ENCODE data around the gene RASL11A.
A peak's percentile ranks its signal among the peaks of the same experiment; 100 is the strongest.
"Not testable (repeated sequence)": the region's sequence is repeated elsewhere in the genome, so short reads cannot be mapped to it uniquely, and the experiment has no call there.

Gene RASL11A, protein sequence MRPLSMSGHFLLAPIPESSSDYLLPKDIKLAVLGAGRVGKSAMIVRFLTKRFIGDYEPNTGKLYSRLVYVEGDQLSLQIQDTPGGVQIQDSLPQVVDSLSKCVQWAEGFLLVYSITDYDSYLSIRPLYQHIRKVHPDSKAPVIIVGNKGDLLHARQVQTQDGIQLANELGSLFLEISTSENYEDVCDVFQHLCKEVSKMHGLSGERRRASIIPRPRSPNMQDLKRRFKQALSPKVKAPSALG

DNA sequence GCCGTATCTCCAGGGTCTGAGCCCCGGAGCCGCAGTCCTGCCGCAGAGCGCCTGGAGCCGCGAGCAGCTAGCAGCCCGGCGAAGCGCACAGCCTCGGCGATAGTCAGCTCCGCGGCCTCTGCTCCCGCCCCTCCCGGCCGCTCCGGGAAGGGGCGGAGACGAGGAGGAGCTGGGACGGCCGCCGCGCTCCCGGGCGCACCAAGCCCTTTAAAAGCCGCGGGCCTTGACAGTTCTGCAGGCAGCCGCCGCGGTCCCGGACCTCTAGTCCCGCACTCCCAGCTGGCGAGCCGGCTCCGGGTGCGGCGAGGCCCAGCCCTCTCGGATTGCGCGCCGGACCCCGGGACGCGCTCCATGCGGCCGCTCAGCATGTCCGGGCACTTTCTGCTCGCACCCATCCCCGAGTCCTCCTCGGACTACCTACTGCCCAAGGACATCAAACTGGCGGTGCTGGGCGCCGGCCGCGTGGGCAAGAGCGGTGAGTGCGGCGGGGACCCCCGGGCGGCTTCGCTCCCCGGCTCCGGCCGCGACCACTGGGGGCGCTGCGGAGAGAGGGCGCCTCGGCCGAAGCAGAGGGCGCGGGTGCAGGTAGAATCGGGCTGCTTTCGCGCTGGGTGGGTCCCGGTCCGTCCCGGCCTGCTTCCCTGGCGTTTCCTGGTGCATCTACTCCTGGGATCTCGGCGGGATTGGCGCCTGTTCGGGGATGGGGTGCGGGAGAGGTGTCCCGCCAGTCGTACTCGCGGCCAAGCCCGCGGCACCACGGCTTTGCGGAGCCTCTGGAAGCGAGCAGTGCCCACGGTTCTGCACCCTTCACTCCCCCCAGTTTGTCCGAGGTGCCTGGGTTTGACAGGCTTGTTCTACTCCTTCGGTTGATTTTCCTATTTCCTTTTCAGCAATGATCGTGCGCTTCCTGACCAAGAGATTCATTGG is at the start of gene RASL11A:
TSS of gene RASL11A (plus strand) at position 237 of the 927 bp plus-strand sequence. CDS start at position 352, 115 bp downstream.
- DNase-seq (ENCODE audit: low read depth): peak; percentile 86

DNA sequence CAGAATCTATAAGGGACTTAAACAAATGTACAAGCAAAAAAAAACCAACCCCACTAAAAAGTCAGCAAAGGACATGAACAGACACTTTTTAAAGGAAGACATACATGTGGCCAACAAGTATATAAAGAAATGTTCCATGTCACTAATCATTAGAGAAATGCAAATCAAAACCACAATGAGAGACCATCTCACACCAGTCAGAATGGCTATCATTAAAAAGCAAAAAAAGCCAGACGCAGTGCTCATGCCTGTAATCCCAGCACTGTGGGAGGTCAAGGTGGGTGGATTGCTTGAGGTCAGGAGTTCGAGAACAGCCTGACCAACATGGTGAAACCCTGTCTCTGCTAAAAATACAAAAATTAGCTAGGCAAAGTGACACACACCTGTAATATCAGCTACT is 48.5 kb upstream of the RASL11A start:
- DNase-seq (ENCODE audit: low read depth): not testable (repeated sequence)

DNA sequence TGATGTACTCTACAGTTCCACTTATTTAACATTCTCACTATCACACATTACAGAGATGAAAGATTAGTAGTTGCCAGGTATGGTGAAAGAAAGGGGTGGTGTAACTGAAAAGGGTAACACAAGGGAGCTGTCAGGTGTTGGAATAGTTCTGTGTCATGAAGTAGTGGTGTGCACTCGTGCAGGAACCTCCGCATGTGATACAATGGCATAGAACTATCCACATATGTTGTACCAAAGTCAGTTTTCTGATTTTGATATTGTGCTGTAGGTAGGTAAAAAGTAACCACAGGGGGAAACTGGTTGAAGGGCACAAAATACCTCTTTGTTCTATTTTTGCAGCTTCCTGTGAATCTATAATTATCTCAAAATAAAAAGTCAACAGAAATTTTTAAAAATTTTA is 43.6 kb upstream of the RASL11A start:
- DNase-seq (ENCODE audit: low read depth): no peak

DNA sequence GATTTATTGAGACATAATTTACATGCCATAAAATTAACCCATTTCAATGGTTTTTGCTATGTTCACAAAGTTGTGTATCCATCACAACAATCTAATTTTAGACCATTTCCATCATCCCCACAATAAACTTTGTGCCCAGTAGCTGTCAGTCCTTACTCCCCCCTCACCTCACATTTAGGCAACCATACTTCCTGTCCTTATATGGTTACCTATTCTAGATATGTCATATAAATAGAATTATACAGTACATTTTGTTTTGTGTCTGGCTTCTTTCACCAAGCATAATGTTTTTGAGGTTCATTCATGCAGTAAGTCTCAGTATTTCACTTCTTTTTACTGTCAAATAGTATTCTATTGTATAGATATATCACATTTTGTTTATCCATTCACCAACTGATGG is 42.5 kb upstream of the RASL11A start:
- DNase-seq (ENCODE audit: low read depth): no peak

DNA sequence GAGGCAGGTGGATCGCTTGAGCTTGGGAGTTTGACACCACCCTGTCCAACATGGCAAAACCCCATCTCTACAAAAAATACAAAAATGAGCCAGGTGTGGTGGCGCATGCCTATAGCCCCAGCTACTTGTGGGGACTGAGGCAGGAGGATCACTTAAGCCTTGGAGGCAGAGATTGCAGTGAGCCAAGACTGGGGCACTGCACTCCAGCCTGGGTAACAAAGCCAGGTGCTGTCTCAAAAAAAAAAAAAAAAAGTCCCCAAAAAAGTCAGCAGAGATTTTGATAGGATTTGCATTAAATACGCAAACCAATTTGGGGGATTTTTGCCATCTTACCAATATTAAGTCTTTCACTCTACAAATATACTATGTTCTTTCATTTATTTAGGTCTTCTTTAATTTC is 41.0 kb upstream of the RASL11A start:
- no peak for DNase-seq (ENCODE audit: low read depth)

DNA sequence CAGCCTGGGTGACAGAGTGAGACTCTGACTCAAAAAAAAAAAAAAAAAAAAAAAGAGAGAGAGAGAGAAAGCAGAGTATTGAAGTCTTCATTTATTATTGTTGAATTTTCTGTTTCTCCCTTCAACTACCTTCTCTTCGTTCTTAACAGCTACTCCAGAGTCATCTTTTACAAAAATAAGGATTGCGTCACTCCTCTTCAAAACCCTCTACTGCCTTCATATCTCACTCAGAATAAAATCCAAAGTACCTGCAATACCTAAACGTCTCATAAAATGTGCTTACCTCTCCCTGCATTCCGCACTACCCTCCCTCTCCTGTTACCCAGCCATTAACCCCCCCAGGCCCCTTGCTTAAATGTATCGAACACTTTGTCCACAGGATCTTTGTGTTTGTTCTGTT is 36.7 kb upstream of the RASL11A start:
- no peak for DNase-seq (ENCODE audit: low read depth)

DNA sequence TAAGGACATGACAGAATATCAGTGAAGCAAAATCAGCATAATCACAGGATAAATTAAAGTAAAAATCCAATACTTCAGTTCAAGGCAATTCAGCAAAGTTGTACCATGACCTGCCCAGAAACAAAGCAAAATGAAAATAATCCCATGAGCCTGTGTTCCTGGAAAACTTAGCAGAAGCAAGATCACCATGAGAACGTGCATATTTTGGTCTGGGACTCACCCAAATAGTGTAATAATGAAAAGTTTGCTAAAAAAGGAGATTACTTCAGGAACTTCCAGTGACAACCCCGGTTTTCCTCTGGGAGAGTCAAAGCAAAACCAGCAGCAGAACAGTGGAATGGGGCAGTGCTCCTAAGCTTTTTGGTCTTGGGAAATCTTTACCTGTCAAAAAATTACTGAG is 34.2 kb upstream of the RASL11A start:
- peak; percentile 20 for DNase-seq (ENCODE audit: low read depth)

DNA sequence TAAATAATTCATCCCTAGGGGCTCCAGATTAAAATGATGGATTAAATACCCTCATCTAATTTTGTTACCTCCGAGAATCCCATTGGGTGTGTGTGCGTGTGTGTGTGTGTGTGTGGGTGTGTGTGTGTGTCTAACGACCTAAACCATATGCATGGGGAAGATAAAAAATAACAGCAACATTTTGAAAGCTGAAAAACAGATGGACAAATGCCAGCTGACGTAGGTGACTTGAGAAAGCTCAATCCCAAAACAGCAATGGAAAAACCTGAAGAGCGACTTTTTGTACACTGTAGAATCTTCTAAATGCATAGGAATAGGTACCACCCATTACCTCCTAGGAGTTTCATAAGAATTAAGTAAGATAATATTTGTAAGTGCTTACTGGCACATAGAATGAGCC is 27.9 kb upstream of the RASL11A start:
- DNase-seq (ENCODE audit: low read depth): no peak

DNA sequence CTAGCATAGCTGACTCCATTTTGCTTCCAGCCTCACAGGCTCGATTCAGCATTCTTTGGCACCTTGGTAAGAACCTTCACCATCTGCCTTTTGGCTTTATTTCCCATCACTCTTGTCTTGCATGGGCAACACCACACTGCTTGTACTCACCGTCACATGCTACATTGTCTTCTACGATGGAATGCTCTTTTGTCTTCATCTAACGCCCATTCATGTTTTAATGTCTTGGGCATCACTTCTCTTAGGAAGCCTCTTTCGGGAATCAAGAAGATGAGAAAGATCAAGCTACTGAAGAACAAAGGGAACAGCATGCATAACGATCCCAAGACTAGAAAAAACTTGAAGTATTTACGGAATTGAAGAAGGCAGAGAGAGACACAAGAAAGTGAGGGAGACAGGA is 25.0 kb upstream of the RASL11A start:
- DNase-seq (ENCODE audit: low read depth): no peak

DNA sequence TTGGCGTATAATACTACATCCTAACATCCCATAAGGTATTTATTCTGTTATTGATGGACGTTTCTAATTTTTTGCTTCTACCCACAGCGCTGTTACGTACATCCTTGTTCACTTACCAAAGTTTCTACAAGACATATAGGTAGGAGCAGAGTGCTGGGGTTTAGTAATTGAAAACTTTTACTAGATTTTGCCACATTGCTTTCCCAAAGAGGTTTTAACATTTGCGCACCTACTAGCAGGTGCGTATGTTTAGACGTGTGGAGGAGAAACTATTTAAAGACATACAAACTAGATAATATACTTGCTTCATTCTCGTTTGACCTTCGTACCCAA is 19.8 kb upstream of the RASL11A start:
- no peak for DNase-seq (ENCODE audit: low read depth)

DNA sequence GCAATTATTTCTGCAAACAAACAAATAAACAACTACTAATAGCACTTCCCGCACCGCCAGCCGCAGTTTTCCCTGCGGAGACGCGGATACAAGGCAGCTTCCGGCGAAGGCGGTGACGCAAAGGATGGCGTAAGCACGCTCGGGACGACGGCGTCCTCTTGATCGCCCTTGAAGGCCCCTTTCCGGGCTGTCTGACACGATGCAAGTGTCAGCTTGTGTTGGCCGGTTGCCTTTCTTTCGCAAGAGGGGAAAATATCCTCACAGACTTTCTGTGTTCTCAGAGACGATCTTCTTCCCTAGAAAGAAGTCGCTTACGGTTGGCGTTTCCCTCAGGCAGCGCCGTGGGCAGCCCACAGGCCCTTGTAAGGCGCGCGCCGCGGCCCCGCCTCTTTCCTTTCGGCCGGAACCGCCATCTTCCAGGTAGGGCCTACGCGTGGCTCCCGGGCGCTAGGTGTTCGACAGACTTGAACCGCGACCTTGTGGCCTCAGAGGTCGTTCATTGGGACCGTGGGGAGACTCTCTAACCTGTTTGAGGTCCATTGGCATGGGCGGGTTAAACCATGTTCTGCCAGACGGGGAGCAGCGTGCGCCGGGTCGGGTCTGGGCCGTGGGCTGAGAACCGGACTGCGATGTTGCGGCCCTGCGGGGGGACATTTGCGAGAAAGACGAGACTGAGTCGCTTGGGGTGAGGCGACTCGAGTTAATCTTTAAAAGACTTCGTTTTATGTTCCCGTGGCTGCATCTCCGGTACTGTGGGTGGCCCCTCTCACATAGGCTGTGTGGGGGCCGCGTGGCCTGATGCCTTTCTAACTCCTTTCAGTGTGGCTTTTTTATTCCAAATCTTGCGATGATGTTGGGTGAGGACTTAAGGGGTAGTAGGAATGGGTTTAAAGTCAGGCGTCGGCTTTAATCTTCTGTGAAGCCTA is 19.2 kb upstream of the RASL11A start, which contains the start of gene RPL21:
TSS of gene RPL21 (plus strand) at position 393 of the 926 bp plus-strand sequence. CDS start 2,219 bp downstream, outside the sequence.
- DNase-seq (ENCODE audit: low read depth): peak; percentile 96

DNA sequence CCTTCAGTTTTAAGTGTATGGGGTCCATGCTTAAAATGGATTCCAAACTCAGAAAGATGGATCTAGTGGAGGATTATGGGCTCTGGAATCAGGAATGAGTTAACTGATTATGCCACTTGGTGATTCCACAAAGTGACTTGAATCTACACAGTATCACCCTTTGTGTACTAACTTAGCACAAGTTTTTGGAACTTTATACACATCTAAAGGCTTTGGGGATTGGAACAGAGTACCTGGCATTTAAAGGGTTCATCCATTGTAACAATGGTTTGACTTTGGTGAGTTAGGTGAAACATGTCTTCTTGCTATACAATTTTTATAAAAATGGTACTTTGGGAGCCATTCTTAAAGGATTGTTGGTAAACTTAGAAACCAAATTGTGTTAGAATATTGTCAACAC is 18.2 kb upstream of the RASL11A start:
- DNase-seq (ENCODE audit: low read depth): no peak

DNA sequence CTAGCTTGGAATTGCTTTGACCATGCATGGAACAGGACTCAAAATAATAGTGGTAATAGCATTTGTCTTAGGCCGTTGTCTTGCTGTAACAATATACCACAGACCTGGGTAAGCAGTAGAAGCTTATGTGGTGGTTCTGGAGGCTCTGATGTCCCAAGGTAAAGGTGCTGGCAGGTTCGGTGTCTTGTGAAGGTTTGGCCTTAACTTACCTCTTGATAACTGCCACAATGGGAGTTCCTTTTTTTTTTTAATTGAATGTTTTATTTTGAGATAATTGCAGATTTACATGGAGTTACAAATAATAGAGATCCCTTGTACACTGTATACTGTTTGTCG is 13.4 kb upstream of the RASL11A start:
- DNase-seq (ENCODE audit: low read depth): no peak

DNA sequence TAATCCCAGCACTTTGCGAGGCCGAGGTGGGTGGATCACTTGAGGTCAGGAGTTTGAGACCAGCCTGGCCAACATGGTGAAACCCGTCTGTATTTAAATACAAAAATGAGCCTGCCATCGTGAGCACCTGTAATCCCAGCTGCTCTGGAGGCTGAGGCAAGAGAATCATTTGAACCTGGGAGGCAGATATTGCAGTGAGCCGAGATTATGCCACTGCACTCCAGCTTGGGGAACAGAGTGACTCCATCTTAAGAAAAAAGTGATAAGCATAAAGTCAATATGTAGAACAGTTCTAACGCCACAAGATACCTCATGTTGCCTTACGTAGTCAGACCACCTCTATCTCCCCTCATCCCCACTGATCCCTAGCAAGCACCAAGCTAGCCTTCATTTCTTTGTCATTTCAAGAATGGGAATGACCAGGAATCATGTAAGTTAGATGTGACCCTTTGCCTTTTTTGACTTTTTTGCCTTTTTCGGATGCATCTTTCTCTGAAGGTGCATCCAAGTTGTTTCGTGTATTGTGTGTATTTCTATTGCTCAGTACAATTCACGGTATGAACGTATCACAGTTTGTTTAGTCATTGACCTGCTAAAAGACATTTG is 12.9 kb upstream of the RASL11A start:
- no peak for DNase-seq (ENCODE audit: low read depth)

DNA sequence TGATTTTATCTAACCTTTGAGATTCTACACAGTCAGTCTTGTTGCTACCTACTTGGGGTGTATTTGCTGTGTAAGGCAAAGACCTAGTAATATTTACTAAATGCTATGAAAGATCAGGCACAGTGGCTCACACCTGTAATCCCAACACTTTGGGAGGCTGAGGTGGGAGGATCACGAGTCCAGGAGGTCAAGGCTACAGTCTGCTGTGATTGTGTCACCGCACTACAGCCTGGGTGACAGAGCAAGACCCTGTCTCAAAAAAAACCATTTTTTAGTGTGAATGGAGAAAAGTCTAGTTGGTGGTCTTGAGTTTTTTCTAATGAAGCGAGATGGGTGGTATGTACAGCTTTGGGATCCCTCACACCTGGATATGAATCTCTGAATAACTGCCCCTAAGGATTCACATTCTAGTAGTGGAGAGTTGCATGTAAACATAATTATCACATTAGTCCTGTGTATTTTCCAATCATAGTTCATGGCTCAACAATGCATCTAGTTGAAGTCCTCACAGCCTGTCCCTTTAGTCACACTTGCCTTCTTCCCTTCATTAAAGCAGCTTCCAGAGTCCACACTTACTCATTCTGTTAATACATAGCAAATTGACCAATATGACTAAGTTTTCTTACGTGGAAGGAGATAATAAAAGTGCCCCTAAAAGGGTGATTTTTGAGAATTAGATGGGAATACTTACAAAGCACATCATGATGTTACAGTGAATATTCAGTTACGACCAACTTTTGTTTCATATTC is 11.8 kb upstream of the RASL11A start:
- DNase-seq (ENCODE audit: low read depth): no peak

DNA sequence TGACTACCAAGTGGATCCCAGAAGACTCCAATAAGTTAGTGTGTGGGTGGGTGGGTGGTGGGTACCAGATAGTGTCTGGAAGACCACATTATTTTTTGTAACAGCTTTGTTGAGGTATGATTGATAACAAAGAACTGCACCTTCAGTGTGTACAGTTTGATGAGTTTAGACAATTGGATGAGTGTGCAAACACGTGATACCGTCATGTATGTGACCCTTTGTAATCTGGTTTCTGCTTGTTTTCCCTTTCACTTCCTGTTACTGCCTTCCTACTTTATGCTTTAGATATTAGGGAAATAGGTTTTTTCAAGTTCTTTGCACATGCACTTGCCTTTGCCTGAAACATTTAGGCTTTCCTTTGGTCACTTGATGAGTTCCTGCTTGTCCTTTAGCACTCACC is 10.8 kb upstream of the RASL11A start:
- no peak for DNase-seq (ENCODE audit: low read depth)

DNA sequence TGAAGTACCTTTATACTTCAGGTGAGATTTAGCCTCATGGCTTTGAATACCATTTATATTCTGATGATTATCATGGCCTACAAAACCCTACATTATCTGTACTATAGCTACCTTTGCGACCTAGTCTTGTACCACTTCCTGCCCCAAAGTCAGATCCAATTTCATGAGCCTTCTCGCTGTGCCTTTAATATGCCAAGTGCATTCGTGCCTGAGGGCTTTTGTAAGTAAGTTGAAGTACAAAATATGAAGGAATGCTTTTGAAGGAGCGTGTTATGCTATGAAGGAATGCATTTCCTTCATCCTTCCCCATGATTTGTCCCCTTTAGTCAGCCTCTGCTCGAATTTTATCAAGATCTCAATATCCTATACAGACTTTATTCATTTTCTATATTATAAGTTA is 9.2 kb upstream of the RASL11A start:
- DNase-seq (ENCODE audit: low read depth): no peak

DNA sequence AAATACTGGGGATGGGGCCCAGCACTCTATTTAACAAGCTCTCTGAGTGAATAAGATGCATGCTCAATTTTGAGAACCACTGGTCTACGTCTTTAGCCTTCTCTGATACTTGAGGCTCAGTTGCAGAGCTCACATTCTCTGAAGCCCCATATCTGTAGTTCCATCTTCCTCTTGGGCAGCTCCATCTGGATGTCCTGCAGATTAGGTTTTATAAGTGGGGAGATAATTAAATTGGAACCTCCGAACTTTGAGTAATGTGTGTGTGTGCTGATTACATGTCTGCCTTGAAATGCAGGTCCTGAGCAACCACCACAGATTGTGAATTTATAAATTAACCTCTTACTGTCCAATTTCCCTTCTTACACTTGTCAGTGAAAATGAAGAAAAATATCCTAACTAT is 7.2 kb upstream of the RASL11A start:
- no peak for DNase-seq (ENCODE audit: low read depth)

DNA sequence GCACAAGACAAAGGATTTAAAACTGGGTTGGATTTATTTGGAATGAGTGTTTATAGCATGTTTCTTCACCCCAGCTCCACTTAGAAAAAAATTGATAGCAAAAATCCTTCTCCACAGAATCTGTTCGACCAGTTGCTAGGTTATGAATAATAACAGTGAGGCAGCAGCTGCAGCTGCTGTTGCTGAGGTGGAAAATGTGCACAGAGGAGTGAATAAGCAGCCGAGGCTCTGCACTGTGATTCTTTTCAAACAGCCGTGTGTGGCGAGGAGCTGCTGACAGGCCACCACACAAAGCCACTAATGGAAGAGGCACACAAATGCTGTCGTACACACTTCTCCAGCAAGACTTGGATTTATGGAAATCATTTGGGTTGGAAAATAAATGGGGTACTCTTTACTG is 6.4 kb upstream of the RASL11A start:
- peak; percentile 79 for DNase-seq (ENCODE audit: low read depth)

DNA sequence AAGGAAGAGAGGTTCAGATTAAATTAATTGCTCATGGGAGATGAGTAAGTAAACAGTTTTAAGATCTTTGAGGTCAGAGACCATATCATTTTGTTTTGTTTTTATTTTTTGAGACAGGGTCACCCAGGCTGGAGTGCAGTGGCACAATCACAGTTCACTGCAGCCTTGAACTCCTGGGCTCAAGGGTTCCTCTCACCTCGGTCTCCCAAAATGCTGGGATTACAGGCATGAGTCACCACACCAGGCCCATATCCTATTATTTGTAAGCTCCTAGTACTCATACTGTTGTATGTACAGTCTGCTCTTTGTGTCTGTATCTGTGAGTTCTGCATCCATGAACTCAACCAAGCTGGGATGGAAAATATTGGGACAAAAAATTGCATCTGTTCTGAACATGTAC is 6.0 kb upstream of the RASL11A start:
- DNase-seq (ENCODE audit: low read depth): no peak

DNA sequence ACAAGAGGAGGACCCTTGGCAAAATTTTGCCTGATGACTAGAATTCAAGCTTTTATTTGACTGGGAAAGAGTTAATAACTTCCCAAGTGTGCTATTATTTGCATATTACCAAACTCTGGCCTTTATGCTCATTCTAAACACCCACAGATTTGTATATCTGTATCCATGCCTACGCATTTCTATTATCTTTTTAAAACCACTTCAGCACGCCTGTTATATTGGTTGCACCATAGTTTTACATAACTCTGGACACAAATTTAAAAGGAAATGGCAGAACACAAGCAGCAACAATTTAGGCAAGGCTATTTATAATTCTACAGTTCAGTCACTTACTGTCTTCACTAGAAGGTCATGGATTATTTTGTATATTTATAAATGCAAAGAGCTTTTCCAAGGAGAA is 3.7 kb upstream of the RASL11A start:
- DNase-seq (ENCODE audit: low read depth): no peak
